HL-60 (cell line): ENCODE measurements around the gene FHIT.

Experiments
- CTCF ChIP-seq: IDR thresholded peaks from one replicate; pipeline ENCODE4 v1.5.1; 2011; ENCODE audit warnings: low read length, control low read depth, inconsistent platforms; ENCODE audit not compliant: insufficient read depth
- REST ChIP-seq: IDR thresholded peaks from 2 replicates; pipeline ENCODE4 v1.6.1; 2012; ENCODE audit warnings: low read depth; ENCODE audit not compliant: insufficient replicate concordance

DNA sequence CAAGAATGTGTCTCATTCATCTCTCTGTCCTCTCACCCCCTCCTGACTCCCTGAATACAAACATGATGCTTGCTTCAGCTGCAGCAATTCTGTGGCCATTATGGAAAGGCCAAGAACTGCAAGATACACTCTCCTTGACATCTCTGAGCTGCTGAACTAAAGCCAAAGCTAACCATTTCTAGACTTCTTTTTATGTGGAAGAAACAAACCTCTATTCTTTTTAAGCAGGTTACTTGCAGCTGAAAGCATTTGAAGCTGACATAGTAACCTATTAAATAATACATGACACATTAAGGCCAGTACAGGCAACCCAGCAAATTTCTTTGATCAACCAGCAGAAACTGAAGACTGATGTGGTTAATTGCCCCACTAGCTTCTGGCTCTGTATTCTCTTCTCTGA is 17.5 kb downstream of the FHIT start:
- TF ChIP-seq REST (no peak), CTCF (no peak)
